ENCODE data around the gene FAF1.

DNA sequence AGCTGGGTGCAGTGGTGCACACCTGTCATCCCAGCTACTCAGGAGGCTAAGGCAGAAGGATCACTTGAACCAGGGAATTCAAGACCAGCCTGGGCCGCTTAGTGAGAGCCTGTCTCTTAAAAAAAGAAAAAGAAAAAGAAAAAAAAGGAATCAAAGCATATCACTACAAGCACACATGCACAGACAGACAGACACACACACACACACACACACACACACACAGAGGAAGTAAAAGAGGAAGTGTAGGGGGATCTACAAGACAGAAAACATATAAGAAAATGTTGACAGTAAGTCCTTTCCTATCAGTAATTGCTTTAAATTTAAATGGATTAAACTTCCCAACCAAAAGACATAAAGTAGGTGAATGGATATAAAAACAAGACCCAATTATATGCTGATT lies 180.3 kb downstream of the FAF1 start:
- TF ChIP-seq, protein P1, sequence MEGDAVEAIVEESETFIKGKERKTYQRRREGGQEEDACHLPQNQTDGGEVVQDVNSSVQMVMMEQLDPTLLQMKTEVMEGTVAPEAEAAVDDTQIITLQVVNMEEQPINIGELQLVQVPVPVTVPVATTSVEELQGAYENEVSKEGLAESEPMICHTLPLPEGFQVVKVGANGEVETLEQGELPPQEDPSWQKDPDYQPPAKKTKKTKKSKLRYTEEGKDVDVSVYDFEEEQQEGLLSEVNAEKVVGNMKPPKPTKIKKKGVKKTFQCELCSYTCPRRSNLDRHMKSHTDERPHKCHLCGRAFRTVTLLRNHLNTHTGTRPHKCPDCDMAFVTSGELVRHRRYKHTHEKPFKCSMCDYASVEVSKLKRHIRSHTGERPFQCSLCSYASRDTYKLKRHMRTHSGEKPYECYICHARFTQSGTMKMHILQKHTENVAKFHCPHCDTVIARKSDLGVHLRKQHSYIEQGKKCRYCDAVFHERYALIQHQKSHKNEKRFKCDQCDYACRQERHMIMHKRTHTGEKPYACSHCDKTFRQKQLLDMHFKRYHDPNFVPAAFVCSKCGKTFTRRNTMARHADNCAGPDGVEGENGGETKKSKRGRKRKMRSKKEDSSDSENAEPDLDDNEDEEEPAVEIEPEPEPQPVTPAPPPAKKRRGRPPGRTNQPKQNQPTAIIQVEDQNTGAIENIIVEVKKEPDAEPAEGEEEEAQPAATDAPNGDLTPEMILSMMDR (IDR thresholded peaks at IDR 0.05; ENCODE audit: low read depth, low read length) = no peak
- TF ChIP-seq EZH2phosphoT487 (IDR thresholded peaks at IDR 0.05; ENCODE audit: low read depth) = no peak

All from OCI-LY3 (cell line).